GM18505 (cell line): ENCODE results near the gene KRTAP23-1.

Experiments
- ATAC-seq: cut with Tn5 transposase; IDR thresholded peaks from one replicate; pipeline ENCODE4 v1.9.1; 2021; ENCODE audit not compliant: unreplicated experiment
- POLR2A ChIP-seq: IDR thresholded peaks from 4 replicates; pipeline ENCODE4 v1.6.1; 2011; ENCODE audit warnings: borderline replicate concordance; ENCODE audit not compliant: insufficient read depth, insufficient read length; ENCODE audit errors: extremely low read depth

The KRTAP23-1 gene

GRCh38 chr21:30336596-30336995 is 11.8 kb downstream of the KRTAP23-1 start:
- TF ChIP-seq POLR2A, result no peak
- no peak for ATAC-seq

- no peak for TF ChIP-seq POLR2A
- no peak for ATAC-seq
These were observed 14.7 kb downstream of the KRTAP23-1 start for GRCh38 chr21:30333736-30334135.

- ATAC-seq, result no peak
- TF ChIP-seq POLR2A, result no peak
These were observed 15.7 kb downstream of the KRTAP23-1 start for GRCh38 chr21:30332681-30333080.

- no peak for ATAC-seq
- no peak for TF ChIP-seq POLR2A
These were observed 19.1 kb downstream of the KRTAP23-1 start for GRCh38 chr21:30329203-30329875.

GRCh38 chr21:30326390-30326789 is 22.0 kb downstream of the KRTAP23-1 start:
- no peak for ATAC-seq
- no peak for TF ChIP-seq POLR2A

GRCh38 chr21:30320215-30320614 is 28.2 kb downstream of the KRTAP23-1 start, which contains the start of gene KRTAP26-1:
KRTAP26-1 (minus strand) TSS chr21:30320315; CDS start chr21:30320035, 280 bp downstream.
- ATAC-seq, result no peak
- TF ChIP-seq POLR2A, result no peak

GRCh38 chr21:30315701-30316100 is 32.7 kb downstream of the KRTAP23-1 start:
- no peak for ATAC-seq
- TF ChIP-seq POLR2A, result no peak

- TF ChIP-seq POLR2A, result no peak
- ATAC-seq, result no peak
These were observed 41.5 kb downstream of the KRTAP23-1 start for GRCh38 chr21:30306884-30307283.

GRCh38 chr21:30305136-30305535 is 43.3 kb downstream of the KRTAP23-1 start:
- no peak for TF ChIP-seq POLR2A
- ATAC-seq, result no peak
